Measurements from ENCODE around the gene RAD51B.

DNA sequence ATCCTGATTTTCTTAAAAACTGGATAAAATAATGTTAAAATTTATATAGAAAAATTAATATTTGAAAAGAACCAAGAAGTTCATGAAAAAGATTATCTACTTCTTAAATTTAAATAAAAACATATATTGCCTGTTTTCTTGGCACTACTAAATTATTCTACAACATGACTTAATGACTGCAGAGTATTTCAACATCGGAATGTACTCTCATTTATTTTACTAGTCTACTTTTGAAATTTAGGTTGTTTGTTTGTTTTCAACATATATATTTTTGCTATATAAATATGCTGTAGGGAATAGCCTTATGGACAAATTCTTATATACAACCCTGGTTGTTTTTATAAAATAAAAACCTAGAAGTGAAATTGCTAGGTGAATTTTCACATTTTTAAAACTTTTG lies 231.6 kb downstream of the RAD51B start:
- TF ChIP-seq, protein P1, sequence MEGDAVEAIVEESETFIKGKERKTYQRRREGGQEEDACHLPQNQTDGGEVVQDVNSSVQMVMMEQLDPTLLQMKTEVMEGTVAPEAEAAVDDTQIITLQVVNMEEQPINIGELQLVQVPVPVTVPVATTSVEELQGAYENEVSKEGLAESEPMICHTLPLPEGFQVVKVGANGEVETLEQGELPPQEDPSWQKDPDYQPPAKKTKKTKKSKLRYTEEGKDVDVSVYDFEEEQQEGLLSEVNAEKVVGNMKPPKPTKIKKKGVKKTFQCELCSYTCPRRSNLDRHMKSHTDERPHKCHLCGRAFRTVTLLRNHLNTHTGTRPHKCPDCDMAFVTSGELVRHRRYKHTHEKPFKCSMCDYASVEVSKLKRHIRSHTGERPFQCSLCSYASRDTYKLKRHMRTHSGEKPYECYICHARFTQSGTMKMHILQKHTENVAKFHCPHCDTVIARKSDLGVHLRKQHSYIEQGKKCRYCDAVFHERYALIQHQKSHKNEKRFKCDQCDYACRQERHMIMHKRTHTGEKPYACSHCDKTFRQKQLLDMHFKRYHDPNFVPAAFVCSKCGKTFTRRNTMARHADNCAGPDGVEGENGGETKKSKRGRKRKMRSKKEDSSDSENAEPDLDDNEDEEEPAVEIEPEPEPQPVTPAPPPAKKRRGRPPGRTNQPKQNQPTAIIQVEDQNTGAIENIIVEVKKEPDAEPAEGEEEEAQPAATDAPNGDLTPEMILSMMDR (tag by site-specific recombination; IDR thresholded peaks at IDR 0.05), result no peak
- no peak for TF ChIP-seq ZFP3 (tag by site-specific recombination; IDR thresholded peaks at IDR 0.05; ENCODE audit: low read depth)
- no peak for TF ChIP-seq ZNF501 (tag by site-specific recombination; IDR thresholded peaks at IDR 0.05)
- no peak for TF ChIP-seq ZNF626 (tag by site-specific recombination; IDR thresholded peaks at IDR 0.05)
- no peak for TF ChIP-seq GFI1B (tag by site-specific recombination; IDR thresholded peaks at IDR 0.05)
- TF ChIP-seq ZNF792 (tag by site-specific recombination; IDR thresholded peaks at IDR 0.05), result no peak
- no peak for TF ChIP-seq MYNN (tag by site-specific recombination; IDR thresholded peaks at IDR 0.05; ENCODE audit: borderline replicate concordance)

All from HEK293 (cell line).